ENCODE measurements around the gene VPS16.
A peak's percentile ranks its signal among the peaks of the same experiment; 100 is the strongest.

VPS16 gene

DNA sequence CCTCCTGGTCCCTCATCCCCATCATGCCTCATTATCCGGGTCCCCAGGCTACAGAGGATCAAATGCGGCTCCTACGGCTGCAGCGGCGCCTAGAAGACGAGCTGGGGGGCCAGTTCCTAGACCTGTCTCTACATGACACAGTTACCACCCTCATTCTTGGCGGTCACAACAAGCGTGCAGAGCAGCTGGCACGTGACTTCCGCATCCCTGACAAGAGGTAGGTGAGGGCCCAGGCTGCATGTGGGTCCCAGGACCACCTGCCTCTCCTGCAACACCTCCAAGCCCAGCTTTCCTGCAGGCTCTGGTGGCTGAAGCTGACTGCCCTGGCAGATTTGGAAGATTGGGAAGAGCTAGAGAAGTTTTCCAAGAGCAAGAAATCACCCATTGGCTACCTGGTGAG, 24.6 kb downstream of the VPS16 start:
- POLR2A ChIA-PET (ENCODE audit: low non-redundant PET), result no interaction called here
- no peak for TF ChIP-seq CTCF (conservative IDR thresholded peaks at IDR 0.05; ENCODE audit: low read depth)
- CTCF ChIA-PET, result interaction anchor here (0.6 kb wide), 1 partner anchor 7 kb away, joined by 3 read pairs; no protein-coding TSS in a partner anchor
- no peak for DNase-seq (ENCODE audit: low spot score)
- H3K27ac ChIP-seq, result no peak overlapping the region

GRCh38 chr20:2865630-2866029, 25.1 kb downstream of the VPS16 start:
- ChIA-PET CTCF (interaction anchor here (0.6 to 0.9 kb wide), 2 partner anchors 8 to 181 kb away, joined by 3 read pairs; no protein-coding TSS in a partner anchor), POLR2A (ENCODE audit: low non-redundant PET) (interaction anchor here (0.6 kb wide), 1 partner anchor 25 kb away, joined by 3 read pairs; no protein-coding TSS in a partner anchor)
- H3K27ac ChIP-seq, result no peak overlapping the region
- DNase-seq (ENCODE audit: low spot score), result no peak
- no peak for TF ChIP-seq CTCF (conservative IDR thresholded peaks at IDR 0.05; ENCODE audit: low read depth)

DNA sequence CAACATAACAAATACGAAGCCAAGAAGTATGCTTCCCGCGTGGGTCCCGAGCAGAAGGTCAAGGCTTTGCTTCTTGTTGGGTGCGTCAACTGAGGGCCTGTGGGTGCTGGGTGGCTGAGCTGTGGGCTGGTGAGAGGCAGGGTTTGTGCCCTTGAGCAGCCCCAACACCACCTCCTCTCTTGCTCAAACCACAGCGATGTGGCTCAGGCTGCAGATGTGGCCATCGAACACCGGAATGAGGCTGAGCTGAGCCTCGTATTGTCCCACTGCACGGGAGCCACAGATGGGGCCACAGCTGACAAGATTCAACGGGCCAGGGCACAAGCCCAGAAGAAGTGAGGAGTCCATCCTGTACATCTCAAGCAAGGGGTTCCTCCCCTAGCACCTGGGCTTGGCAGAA, 25.7 kb downstream of the VPS16 start:
- H3K27ac ChIP-seq, result no peak overlapping the region
- no peak for DNase-seq (ENCODE audit: low spot score)
- TF ChIP-seq CTCF (conservative IDR thresholded peaks at IDR 0.05; ENCODE audit: low read depth), result no peak
- CTCF ChIA-PET, result interaction anchor here (0.6 to 0.9 kb wide), 2 partner anchors 136 to 181 kb away, joined by 3 to 7 read pairs; no protein-coding TSS in a partner anchor
- POLR2A ChIA-PET (ENCODE audit: low non-redundant PET), result no interaction called here

DNA sequence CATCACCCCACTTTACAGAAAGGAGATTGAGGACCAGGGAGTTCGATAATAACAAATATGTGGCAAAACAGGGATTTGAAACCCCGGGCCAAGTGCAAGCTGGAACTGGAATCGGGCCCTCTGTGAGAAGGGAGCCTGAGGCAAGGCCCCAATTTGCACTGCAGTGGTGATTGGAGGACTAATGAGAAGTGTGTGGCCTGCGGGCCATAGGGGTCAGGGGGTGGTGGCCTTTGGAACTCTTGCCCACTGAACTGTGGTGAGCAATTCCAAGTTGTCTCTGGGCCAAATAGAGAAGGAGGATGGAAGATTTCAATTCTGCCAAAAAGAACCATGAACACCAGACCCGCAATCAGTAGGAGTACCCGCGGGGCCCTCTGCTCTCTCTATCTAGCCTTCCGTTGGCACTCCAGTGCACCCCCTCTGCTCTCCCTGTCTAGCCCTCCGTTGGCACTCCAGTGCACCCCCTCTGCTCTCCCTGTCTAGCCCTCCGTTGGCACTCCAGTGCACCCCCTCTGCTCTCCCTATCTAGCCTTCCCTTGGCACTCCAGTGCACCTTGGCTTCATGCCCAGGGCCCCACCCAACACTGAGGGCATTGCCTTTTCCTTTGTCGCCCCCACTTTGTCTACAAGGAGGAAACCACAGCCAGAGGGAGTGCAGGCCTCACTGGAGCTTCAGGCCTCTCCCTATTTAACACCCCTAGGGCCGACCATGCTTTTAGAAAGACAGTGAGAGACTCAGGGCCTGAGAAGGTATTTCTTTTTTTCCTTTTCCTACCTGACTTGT, 26.7 kb downstream of the VPS16 start:
- DNase-seq (ENCODE audit: low spot score), result no peak
- CTCF ChIA-PET, result interaction anchor here (0.6 to 0.8 kb wide), 2 partner anchors 26 to 108 kb away, joined by 3 to 4 read pairs; no protein-coding TSS in a partner anchor

DNA sequence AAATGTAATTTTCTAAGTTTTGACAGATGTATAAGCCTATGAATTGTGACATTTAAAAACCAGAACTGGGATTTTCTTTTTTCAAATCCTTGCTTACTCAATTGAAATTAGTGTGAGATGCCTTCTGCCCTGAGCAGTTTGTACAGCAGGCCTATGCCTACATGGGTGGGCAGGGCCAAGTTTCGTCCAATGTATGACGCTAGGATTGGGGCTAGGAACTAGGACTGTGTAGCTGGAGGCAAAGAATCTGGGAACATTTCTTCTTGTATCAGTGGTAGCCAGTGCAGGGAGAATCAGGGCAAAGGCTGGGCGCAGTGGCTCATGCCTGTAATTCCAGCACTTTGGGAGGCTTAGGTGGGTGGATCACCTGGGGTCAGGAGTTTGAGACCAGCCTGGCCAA, 28.8 kb downstream of the VPS16 start:
- ChIA-PET POLR2A (ENCODE audit: low non-redundant PET) (no interaction called here), CTCF (no interaction called here)
- no peak for DNase-seq (ENCODE audit: low spot score)
- TF ChIP-seq CTCF (conservative IDR thresholded peaks at IDR 0.05; ENCODE audit: low read depth), result no peak
- no peak overlapping the region for H3K27ac ChIP-seq

More for the DNA sequence above, 26.7 kb downstream of the VPS16 start:
- POLR2A ChIA-PET (ENCODE audit: low non-redundant PET), result no interaction called here
- no peak for TF ChIP-seq CTCF (conservative IDR thresholded peaks at IDR 0.05; ENCODE audit: low read depth)
- H3K27ac ChIP-seq, result 0 out of 2 replicates have a peak overlapping the region, but pooled peaks have one; percentile 21

- ChIA-PET CTCF (interaction anchor here (0.8 to 1.0 kb wide), 2 partner anchors 19 to 172 kb away, joined by 3 to 7 read pairs; no protein-coding TSS in a partner anchor), POLR2A (ENCODE audit: low non-redundant PET) (interaction anchor here (0.6 kb wide), 1 partner anchor 507 kb away, joined by 3 read pairs; no protein-coding TSS in a partner anchor)
Measured at GRCh38 chr20:2871111-2871465, 30.5 kb downstream of the VPS16 start.

More at GRCh38 chr20:2871111-2871465, 30.5 kb downstream of the VPS16 start:
- no peak overlapping the region for H3K27ac ChIP-seq
- DNase-seq (ENCODE audit: low spot score), result no peak
- no peak for TF ChIP-seq CTCF (conservative IDR thresholded peaks at IDR 0.05; ENCODE audit: low read depth)
